Right lobe of liver (tissue), 4 donors: Measurements from ENCODE around the gene CD2AP.

Source experiments
- CTCF ChIP-seq, 4 donors: fragments of 200-600 bp in 3 of 4; fragments of 450-650 bp in 1 of 4; IDR thresholded peaks; one replicate each; pipeline versions ENCODE4 v1.5.1 to v1.8.0; 2016 to 2022; ENCODE audit warnings: antibody characterized with exemption in 4 of 4, mild to moderate bottlenecking in 2 of 4
- POLR2A ChIP-seq: fragments of 450-650 bp; IDR thresholded peaks from one replicate; pipeline ENCODE4 v1.6.1; 2017; ENCODE audit warnings: antibody characterized with exemption, mild to moderate bottlenecking
- donor health status: DM: no; HTN: no; CAD: no.
- donor health status: DM: no; HTN: no; CAD: no.
- donor health status: DM: no; HTN: yes; CAD: no.

DNA sequence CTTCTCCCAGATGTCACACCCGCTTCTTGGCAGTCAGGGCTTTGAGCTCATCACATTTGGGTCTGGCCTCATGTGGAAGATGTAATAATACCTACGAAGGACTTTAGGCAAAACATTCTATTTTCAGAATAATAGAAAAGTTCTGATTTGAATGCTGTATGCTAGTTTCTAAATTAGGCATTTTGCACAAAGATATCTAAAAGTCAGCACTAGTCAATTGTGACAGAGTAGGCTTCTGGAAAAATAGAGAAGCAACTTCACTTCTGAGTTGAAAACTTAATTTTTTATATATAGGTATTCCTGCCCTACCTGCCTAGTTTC is 38.3 kb upstream of the CD2AP start:
- no peak for TF ChIP-seq POLR2A
- TF ChIP-seq CTCF (IDR thresholded peaks at IDR 0.05) = no peak
